ENCODE results near the gene CYP21A2. TPM values are rescaled to one million over a fixed set of nuclear protein-coding genes. Genes with fewer than 3 reads are reported as not detected.
"Not testable (repeated sequence)": the region's sequence is repeated elsewhere in the genome, so short reads cannot be mapped to it uniquely, and the experiment has no call there.

CYP21A2 gene
- total and polyA plus RNA-seq, 2 experiments from 2014 or later = 0.62 to 1.0 TPM

GRCh38 chr6:32056254-32056653 is 18.0 kb downstream of the CYP21A2 start:
- Histone ChIP-seq H3K27me3 (no peaks in the 10 kb centered on the region), H3K9me3 (ENCODE audit: low read depth) (no peaks in the 10 kb centered on the region), H3K36me3 (no peaks in the 10 kb centered on the region), H3K4me1 (ENCODE audit: low read depth) (no peaks in the 10 kb centered on the region), H3K27ac (no peak overlapping the region), H3K4me3 (no peak overlapping the region)
- TF ChIP-seq CTCF (IDR thresholded peaks at IDR 0.05; ENCODE audit: low read depth, low read length) = no peak
- DNase-seq (ENCODE audit: low read depth in 1 of 2, low spot score in 1 of 2) = no peak

GRCh38 chr6:32057966-32058365 is 19.8 kb downstream of the CYP21A2 start:
- H3K36me3 ChIP-seq = no peaks in the 10 kb centered on the region
- no peaks in the 10 kb centered on the region for H3K4me1 ChIP-seq (ENCODE audit: low read depth)
- no peak for DNase-seq (ENCODE audit: low read depth in 1 of 2, low spot score in 1 of 2)
- H3K9me3 ChIP-seq (ENCODE audit: low read depth) = no peaks in the 10 kb centered on the region
- H3K27me3 ChIP-seq = no peaks in the 10 kb centered on the region
- no peak overlapping the region for H3K4me3 ChIP-seq
- no peak for TF ChIP-seq CTCF (IDR thresholded peaks at IDR 0.05; ENCODE audit: low read depth, low read length)
- H3K27ac ChIP-seq = no peak overlapping the region

GRCh38 chr6:32058511-32058963 is 20.3 kb downstream of the CYP21A2 start:
- Histone ChIP-seq H3K4me3 (no peak overlapping the region), H3K27me3 (no peaks in the 10 kb centered on the region), H3K4me1 (ENCODE audit: low read depth) (no peaks in the 10 kb centered on the region), H3K36me3 (no peaks in the 10 kb centered on the region), H3K27ac (no peak overlapping the region), H3K9me3 (ENCODE audit: low read depth) (no peaks in the 10 kb centered on the region)
- DNase-seq (ENCODE audit: low read depth in 1 of 2, low spot score in 1 of 2) = no peak
- TF ChIP-seq CTCF (IDR thresholded peaks at IDR 0.05; ENCODE audit: low read depth, low read length) = no peak

- TF ChIP-seq CTCF (IDR thresholded peaks at IDR 0.05; ENCODE audit: low read depth, low read length) = no peak
- Histone ChIP-seq H3K27ac (no peak overlapping the region), H3K4me1 (ENCODE audit: low read depth) (no peaks in the 10 kb centered on the region), H3K36me3 (no peaks in the 10 kb centered on the region), H3K4me3 (no peak overlapping the region), H3K27me3 (no peaks in the 10 kb centered on the region), H3K9me3 (ENCODE audit: low read depth) (no peaks in the 10 kb centered on the region)
- DNase-seq (ENCODE audit: low read depth in 1 of 2, low spot score in 1 of 2) = no peak
Measured at GRCh38 chr6:32060966-32061655, 22.9 kb downstream of the CYP21A2 start.

- no peak overlapping the region for H3K27ac ChIP-seq
- DNase-seq (ENCODE audit: low read depth in 1 of 2, low spot score in 1 of 2) = no peak
Measured at GRCh38 chr6:32064706-32065105, 26.5 kb downstream of the CYP21A2 start.

GRCh38 chr6:32067521-32067920 is 29.3 kb downstream of the CYP21A2 start:
- not testable (repeated sequence) for H3K4me1 ChIP-seq (ENCODE audit: low read depth); H3K27me3 ChIP-seq

More at GRCh38 chr6:32064706-32065105, 26.5 kb downstream of the CYP21A2 start:
- no peak overlapping the region for H3K4me3 ChIP-seq
- H3K36me3 ChIP-seq = no peaks in the 10 kb centered on the region
- H3K27me3 ChIP-seq = no peaks in the 10 kb centered on the region
- no peak for TF ChIP-seq CTCF (IDR thresholded peaks at IDR 0.05; ENCODE audit: low read depth, low read length)
- H3K4me1 ChIP-seq (ENCODE audit: low read depth) = no peaks in the 10 kb centered on the region
- no peaks in the 10 kb centered on the region for H3K9me3 ChIP-seq (ENCODE audit: low read depth)

GRCh38 chr6:32068315-32068714 is 30.1 kb downstream of the CYP21A2 start:
- not testable (repeated sequence) for H3K4me1 ChIP-seq (ENCODE audit: low read depth); H3K27me3 ChIP-seq; H3K36me3 ChIP-seq; H3K27ac ChIP-seq; H3K4me3 ChIP-seq; H3K9me3 ChIP-seq (ENCODE audit: low read depth); DNase-seq (ENCODE audit: low read depth in 1 of 2, low spot score in 1 of 2)

More at GRCh38 chr6:32067521-32067920, 29.3 kb downstream of the CYP21A2 start:
- DNase-seq (ENCODE audit: low read depth in 1 of 2, low spot score in 1 of 2); H3K27ac ChIP-seq; H3K4me3 ChIP-seq; H3K36me3 ChIP-seq; H3K9me3 ChIP-seq (ENCODE audit: low read depth): not testable (repeated sequence)

Data from cardiac muscle cell (in vitro differentiated cells and primary cell).